ENCODE data around the gene ZBTB40.

- TF ChIP-seq, protein P1, sequence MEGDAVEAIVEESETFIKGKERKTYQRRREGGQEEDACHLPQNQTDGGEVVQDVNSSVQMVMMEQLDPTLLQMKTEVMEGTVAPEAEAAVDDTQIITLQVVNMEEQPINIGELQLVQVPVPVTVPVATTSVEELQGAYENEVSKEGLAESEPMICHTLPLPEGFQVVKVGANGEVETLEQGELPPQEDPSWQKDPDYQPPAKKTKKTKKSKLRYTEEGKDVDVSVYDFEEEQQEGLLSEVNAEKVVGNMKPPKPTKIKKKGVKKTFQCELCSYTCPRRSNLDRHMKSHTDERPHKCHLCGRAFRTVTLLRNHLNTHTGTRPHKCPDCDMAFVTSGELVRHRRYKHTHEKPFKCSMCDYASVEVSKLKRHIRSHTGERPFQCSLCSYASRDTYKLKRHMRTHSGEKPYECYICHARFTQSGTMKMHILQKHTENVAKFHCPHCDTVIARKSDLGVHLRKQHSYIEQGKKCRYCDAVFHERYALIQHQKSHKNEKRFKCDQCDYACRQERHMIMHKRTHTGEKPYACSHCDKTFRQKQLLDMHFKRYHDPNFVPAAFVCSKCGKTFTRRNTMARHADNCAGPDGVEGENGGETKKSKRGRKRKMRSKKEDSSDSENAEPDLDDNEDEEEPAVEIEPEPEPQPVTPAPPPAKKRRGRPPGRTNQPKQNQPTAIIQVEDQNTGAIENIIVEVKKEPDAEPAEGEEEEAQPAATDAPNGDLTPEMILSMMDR (IDR thresholded peaks at IDR 0.05 in 4 of 5, conservative IDR thresholded peaks at IDR 0.05 in 1 of 5) = no peak
- TF ChIP-seq POLR2A (IDR thresholded peaks at IDR 0.05) = no peak
Measured at GRCh38 chr1:22500058-22500457, 48.4 kb downstream of the ZBTB40 start.

All from gastrocnemius medialis (tissue), 4 donors.